ENCODE results near the gene SLC13A1. TPM values are rescaled to one million over a fixed set of nuclear protein-coding genes. Genes with fewer than 3 reads are reported as not detected.

SLC13A1 gene
- total RNA-seq, 1 donor from 2014 or later = not detected

DNA sequence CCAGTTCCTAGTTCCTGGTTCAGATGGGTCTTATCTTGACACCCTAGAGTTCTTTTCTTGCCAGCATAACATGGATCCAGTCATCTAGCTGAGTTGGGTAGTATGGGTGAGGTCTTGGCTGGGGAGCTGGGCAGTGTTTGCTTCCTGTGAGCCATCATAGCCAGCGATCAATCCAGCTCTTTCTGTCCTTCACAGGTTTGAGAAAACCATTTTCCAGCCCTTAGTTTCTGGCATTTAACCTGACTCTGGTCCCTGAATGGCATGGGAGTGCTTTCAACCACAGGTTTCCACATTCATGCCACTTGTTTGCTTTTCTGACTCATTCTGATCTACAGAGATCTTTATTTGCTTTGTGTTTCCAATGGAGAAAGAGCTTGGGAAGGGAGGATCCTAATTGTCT, 8.6 kb downstream of the SLC13A1 start:
- peak; percentile 45 for DNase-seq (ENCODE audit: low read depth)
- Histone ChIP-seq H3K27me3 (ENCODE audit: control insufficient read depth, insufficient read depth, low read length) (no peaks in the 10 kb centered on the region), H3K36me3 (ENCODE audit: control insufficient read depth, insufficient read depth, low read length) (no peaks in the 10 kb centered on the region), H3K4me3 (ENCODE audit: low read depth, low read length) (no peak overlapping the region)
- TF ChIP-seq, protein P1, sequence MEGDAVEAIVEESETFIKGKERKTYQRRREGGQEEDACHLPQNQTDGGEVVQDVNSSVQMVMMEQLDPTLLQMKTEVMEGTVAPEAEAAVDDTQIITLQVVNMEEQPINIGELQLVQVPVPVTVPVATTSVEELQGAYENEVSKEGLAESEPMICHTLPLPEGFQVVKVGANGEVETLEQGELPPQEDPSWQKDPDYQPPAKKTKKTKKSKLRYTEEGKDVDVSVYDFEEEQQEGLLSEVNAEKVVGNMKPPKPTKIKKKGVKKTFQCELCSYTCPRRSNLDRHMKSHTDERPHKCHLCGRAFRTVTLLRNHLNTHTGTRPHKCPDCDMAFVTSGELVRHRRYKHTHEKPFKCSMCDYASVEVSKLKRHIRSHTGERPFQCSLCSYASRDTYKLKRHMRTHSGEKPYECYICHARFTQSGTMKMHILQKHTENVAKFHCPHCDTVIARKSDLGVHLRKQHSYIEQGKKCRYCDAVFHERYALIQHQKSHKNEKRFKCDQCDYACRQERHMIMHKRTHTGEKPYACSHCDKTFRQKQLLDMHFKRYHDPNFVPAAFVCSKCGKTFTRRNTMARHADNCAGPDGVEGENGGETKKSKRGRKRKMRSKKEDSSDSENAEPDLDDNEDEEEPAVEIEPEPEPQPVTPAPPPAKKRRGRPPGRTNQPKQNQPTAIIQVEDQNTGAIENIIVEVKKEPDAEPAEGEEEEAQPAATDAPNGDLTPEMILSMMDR (IDR thresholded peaks at IDR 0.05; ENCODE audit: insufficient read depth, low read length, poor library complexity, severe bottlenecking) = no peak

DNA sequence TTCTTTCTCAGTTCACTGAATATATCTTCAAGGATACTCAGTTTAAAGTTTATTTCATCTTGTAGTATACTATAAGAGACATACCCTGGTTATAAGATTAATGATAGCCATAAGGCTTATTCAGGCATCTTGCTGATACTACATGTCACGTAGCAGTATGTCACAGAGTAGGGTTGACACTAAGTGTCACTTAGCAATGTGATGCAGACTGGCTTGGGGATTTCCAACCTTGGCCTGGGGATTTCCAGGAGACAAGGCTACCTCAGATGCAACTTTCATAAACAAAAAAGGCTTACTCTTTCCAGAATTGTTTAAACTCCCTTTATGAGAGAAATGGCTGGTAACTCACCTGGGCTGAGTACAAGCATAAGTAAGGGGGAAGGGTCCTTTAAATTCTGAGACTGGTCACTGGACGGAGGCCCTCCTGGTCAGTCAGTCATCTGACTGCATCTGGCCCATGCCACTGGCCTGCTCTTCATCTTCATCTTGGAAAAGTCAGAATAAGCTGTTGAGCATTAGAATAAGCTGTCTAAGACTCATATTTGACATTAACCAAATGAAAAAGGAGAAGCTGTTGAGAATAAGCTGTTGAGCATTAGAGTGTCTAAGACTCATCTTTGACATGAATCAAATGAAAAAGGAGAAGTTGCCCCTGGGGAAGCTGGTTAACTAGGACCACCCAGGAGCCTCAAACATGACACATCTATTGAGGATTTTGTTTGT, 9.5 kb downstream of the SLC13A1 start:
- H3K4me3 ChIP-seq (ENCODE audit: low read depth, low read length) = no peak overlapping the region
- H3K27me3 ChIP-seq (ENCODE audit: control insufficient read depth, insufficient read depth, low read length) = no peaks in the 10 kb centered on the region
- DNase-seq (ENCODE audit: low read depth) = no peak
- TF ChIP-seq, protein P1 (IDR thresholded peaks at IDR 0.05; ENCODE audit: insufficient read depth, low read length, poor library complexity, severe bottlenecking) = no peak
- H3K36me3 ChIP-seq (ENCODE audit: control insufficient read depth, insufficient read depth, low read length) = no peaks in the 10 kb centered on the region

DNA sequence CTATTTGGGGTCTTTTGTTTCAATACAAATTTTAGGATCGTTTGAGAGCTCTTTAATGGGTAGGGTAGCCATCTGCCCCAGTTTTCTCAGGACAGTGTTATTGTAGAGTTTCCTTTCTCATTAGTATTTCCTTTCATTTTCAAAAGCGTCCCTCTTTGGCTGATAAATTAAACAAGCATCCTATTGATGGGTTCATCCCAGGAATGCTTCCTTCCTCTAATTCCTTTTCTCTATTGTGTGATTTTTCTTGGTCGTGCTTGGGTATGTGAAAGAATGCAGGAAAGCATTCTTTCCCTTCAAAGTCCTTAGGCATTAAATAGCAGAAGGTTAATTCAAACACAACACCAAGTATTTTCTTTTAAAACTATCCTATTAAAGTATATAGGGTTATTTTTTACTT, 14.0 kb downstream of the SLC13A1 start:
- TF ChIP-seq, protein P1 (IDR thresholded peaks at IDR 0.05; ENCODE audit: insufficient read depth, low read length, poor library complexity, severe bottlenecking) = no peak
- H3K4me3 ChIP-seq (ENCODE audit: low read depth, low read length) = no peak overlapping the region
- H3K36me3 ChIP-seq (ENCODE audit: control insufficient read depth, insufficient read depth, low read length) = no peaks in the 10 kb centered on the region
- no peak for DNase-seq (ENCODE audit: low read depth)
- no peaks in the 10 kb centered on the region for H3K27me3 ChIP-seq (ENCODE audit: control insufficient read depth, insufficient read depth, low read length)

DNA sequence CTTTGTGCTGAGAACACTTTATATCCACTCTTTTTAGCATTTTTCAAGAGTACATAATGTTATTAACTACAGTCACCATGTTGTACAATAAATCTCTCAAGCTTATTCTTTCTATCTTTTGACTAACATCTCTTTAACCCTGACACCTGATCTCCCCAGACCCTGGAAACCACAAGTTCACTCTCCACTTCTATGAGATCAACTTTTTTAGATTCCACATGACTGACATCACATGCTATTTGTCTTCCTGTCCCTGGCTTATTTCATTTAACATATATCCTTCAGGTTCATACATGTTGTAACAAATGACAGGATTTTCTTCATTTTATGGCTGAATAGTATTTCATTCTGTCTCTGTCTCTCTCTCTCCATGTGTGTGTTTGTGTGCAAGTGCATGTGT, 15.5 kb downstream of the SLC13A1 start:
- TF ChIP-seq, protein P1 (IDR thresholded peaks at IDR 0.05; ENCODE audit: insufficient read depth, low read length, poor library complexity, severe bottlenecking) = no peak
- Histone ChIP-seq H3K27me3 (ENCODE audit: control insufficient read depth, insufficient read depth, low read length) (no peaks in the 10 kb centered on the region), H3K36me3 (ENCODE audit: control insufficient read depth, insufficient read depth, low read length) (no peaks in the 10 kb centered on the region), H3K4me3 (ENCODE audit: low read depth, low read length) (no peak overlapping the region)
- DNase-seq (ENCODE audit: low read depth) = no peak

DNA sequence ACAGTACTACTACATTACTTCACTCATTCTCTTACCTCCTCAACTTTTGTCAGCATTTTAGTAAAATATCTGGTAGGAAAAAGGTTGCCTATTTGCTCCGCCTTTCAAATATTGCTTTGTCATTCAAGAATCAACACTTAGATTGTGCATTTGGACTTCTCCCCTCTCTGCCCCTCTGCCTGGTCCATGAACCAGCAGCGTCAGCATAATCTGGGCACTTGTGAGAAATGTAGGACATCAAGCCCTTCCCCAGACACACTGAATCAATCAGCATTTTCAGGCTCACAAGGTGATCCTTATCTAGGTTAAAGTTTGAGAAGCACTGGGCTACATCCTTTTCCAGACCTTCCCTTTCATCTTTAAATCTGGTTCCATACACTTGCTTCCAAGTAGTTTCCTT, 16.3 kb downstream of the SLC13A1 start:
- TF ChIP-seq, protein P1 (IDR thresholded peaks at IDR 0.05; ENCODE audit: insufficient read depth, low read length, poor library complexity, severe bottlenecking) = no peak
- no peaks in the 10 kb centered on the region for H3K27me3 ChIP-seq (ENCODE audit: control insufficient read depth, insufficient read depth, low read length)
- no peak overlapping the region for H3K4me3 ChIP-seq (ENCODE audit: low read depth, low read length)
- H3K36me3 ChIP-seq (ENCODE audit: control insufficient read depth, insufficient read depth, low read length) = no peaks in the 10 kb centered on the region
- DNase-seq (ENCODE audit: low read depth) = no peak

DNA sequence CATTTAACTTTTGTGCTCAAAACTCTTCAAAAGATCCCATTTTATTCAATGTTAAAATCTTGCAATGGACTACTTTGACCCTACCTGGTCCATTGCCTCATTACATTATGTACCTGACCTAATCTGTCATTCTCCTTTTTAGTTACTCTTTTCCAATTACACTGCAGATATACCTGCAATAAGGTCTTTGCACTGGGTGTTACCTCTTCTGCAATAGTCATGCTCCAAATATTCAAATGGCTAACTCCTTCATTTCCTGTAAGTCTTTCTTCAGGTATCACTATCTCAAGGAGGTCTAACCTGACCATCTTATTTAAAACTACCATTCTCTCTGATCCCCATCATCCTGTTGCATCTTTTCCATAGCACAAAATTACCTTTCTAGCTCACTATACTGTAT, 22.3 kb downstream of the SLC13A1 start:
- no peak overlapping the region for H3K4me3 ChIP-seq (ENCODE audit: low read depth, low read length)
- no peak for DNase-seq (ENCODE audit: low read depth)
- TF ChIP-seq, protein P1 (IDR thresholded peaks at IDR 0.05; ENCODE audit: insufficient read depth, low read length, poor library complexity, severe bottlenecking) = no peak

More for the DNA sequence above, 22.3 kb downstream of the SLC13A1 start:
- Histone ChIP-seq H3K27me3 (ENCODE audit: control insufficient read depth, insufficient read depth, low read length) (no peaks in the 10 kb centered on the region), H3K36me3 (ENCODE audit: control insufficient read depth, insufficient read depth, low read length) (no peaks in the 10 kb centered on the region)

All from kidney epithelial cell (primary cell).